Stimulated activated CD8-positive, alpha-beta memory T cell treated with anti-CD3 and anti-CD28 coated beads, Interleukin-15, amount 100 ng/mL, for 48 hours (primary cell): Measurements from ENCODE around the gene UNC50.

Source experiments
- DNase-seq, 2 donors: peaks; one replicate each; pipeline ENCODE4 v3.0.0-alpha.2; 2020; ENCODE audit warnings: low read depth in 2 of 2

UNC50 gene

DNA sequence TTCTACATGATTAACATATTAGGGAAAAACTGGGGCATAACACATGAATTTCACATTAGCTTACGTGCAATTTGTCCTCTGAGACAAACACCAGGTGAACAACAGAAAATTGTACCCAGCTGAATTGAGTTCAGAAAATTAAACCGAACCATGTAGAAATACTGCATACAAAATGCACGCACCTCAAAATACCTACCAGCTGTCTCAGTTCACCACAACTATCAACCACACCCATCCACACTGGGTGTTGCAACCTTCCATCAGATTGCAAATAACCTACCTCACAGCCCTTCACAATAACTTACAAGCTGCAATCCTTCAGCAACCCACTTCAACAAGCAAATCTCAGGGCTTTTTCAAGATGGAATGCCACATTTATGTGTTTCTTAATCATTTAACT is 55.9 kb downstream of the UNC50 start:
- DNase-seq, result no peak

DNA sequence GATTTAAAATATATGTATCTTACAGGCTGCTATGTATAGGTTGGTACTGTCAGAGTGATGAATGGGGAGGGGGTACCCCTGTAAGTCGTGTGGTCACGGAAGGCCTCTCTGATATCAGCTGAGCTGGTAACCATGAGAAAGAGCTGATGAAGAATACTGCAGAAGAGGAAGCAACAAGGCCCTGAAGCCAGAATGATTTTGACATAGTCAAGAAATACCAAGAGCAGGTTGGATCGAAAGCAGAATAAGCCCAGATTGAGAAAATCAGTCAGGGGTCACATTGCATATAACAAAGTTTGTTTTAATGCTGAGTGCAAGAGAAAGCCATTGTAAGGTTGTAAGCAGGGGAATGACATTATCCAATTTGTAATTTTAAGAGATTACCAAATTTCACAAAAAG is 57.3 kb downstream of the UNC50 start:
- no peak for DNase-seq
